Loucy (cell line): ENCODE measurements around the gene CD276.

Source experiments
- CTCF ChIP-seq: fragments of 200-600 bp; sonication (generic); conservative IDR thresholded peaks from 2 replicates; pipeline ENCODE4 v1.5.1; 2014; ENCODE audit warnings: mild to moderate bottlenecking, antibody characterized with exemption, low read length
- EZH2phosphoT487 ChIP-seq: fragments of 200-600 bp; IDR thresholded peaks from 2 replicates; pipeline ENCODE4 v1.6.1; 2018; ENCODE audit warnings: antibody characterized with exemption, mild to moderate bottlenecking, moderate library complexity, borderline replicate concordance

DNA sequence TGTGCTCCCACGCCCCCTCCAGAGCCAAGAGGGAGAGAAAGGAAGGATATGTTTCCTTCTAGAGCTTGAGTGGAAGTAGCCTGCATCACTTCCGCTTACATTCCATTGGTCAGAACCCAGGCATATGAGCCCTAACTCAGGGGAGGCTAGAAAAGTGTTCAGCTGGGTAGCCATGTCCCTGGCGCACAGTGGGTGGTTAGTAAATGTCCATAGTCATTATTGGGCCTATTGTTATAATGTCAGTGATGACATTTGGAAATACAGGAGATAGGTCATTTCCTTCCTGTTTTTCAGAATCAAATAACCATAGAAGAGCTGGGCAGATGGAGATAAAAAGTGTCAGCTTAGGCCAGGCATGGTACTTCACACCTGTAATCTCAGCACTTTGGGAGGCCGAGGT lies 27.3 kb downstream of the CD276 start:
- no peak for TF ChIP-seq CTCF
- no peak for TF ChIP-seq EZH2phosphoT487
